HG02981 (cell line): ENCODE data around the gene MPV17L2.
"Not testable (repeated sequence)": the region's sequence is repeated elsewhere in the genome, so short reads cannot be mapped to it uniquely, and the experiment has no call there.

ENCODE experiments used
- ATAC-seq: cut with Tn5 transposase; IDR thresholded peaks from one replicate; pipeline ENCODE4 v1.9.1; 2021; ENCODE audit warnings: mild to moderate bottlenecking, moderate library complexity; ENCODE audit not compliant: unreplicated experiment

Gene MPV17L2

DNA sequence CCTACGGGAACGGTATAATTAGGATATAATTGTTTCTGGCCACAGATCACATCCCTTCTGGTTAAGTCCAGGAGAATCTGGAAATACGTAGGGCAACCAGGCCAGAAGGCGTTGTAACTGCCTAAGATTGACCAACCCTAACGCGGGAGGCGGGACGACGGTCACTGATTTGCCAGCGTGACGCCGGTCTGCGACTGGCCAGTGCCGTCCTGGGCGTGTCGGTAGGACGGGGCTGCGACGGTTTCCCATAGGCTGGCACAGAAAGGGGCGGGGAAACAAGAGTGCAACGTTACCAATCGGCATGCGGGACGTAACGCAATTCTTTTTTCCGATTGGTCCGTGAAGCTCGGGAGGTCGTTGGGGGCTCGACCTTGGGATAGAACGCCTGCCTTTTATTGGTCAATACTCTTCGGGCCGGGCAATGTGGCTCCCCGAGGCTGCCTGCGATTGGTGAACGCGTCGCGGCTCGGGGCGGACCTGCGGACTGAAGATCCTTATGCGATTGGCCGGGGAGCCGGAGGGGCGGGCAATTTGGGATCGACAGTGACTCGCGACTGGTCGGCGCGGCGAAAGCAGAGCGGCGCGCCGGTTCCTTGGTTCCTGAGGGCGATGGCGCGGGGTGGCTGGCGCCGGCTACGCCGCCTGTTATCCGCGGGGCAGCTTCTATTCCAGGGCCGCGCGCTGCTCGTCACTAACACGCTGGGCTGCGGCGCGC is at the start of gene MPV17L2:
TSS of gene MPV17L2 (plus strand) at position 546 of the 715 bp plus-strand sequence. CDS start at position 610, 64 bp downstream.
- peak; percentile 82 for ATAC-seq

DNA sequence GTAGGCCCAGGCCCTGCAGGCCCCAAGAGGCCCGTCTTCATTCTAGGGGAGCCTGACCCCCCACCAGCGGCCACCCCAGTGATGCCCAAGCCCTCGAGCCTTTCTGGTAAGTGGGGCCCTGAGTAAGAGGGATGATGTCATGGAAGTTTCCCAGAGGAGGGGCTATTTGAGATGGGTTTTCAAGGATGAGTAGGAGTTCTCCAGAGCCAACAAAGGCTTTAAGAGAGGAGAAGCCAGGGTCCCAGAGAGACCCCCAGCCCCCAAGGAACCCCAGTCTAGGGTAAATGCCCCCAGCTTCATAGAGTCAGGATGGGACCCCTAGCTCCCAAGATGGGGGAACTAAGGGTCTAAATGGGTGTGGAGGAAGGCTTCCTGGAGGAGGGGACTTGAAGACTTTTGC is 49.1 kb upstream of the MPV17L2 start:
- ATAC-seq: no peak

DNA sequence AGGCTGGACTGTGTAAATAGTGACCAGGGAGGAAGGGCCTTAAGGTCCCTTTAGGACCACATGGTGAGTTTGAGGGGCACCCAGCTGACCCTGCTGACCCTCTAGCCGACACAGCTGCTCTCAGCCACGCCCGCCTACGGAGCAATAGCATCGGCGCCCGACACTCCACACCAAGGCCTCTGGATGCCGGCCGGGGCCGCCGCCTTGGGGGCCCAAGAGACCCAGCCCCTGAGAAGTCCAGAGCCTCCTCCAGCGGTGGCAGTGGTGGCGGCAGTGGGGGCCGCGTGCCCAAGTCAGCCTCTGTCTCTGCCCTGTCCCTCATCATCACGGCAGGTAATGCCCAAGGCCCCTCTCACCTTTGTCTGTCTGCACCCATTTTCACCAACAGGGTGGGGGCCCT is 48.7 kb upstream of the MPV17L2 start:
- ATAC-seq: no peak

DNA sequence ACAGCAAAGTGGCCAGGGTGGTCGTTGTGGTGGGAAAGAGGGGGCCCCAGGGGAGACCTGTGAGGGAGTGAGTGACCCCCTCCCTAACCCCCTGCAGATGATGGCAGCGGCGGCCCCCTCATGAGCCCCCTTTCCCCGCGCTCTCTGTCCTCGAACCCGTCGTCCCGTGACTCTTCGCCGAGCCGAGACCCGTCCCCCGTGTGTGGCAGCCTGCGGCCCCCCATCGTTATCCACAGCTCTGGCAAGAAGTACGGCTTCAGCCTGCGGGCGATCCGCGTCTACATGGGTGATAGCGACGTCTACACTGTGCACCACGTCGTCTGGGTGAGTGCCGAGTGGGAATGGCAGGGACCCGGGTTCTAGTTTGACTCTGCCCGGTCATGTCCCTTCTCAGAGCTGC is 48.1 kb upstream of the MPV17L2 start:
- ATAC-seq: no peak

DNA sequence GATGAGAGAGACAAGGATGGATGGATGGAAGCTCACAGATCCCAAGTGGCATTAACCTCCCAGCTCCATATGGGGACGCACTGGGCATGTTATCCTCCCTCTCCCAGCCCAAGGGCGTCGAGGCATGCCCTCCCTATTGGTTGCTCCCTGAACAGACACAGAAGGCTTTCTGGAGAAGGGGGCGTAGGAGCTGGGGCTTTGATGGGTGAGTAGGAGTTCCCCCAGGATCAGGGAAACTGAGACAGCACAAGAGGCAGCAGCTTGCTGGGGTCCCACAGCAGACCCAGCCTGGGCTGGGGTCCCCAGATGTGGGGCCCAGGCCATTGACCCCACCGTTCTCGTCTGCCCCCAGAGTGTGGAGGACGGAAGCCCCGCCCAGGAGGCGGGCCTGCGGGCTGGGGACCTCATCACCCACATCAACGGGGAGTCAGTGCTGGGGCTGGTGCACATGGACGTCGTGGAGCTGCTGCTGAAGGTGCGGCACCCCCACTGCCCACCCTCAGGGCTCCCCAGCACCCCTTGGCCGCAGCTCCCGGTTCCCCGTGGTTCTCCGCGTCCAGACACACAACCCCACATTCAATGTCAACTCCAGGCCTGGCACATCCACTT is 47.5 kb upstream of the MPV17L2 start:
- no peak for ATAC-seq

GRCh38 chr19:18147396-18147795 is 45.6 kb upstream of the MPV17L2 start:
- ATAC-seq: no peak

GRCh38 chr19:18149596-18149975 is 43.4 kb upstream of the MPV17L2 start:
- no peak for ATAC-seq

GRCh38 chr19:18150776-18151624 is 42.0 kb upstream of the MPV17L2 start:
- no peak for ATAC-seq

GRCh38 chr19:18152442-18152816 is 40.6 kb upstream of the MPV17L2 start:
- peak; percentile 65 for ATAC-seq

- peak; percentile 56 for ATAC-seq
These were observed 40.0 kb upstream of the MPV17L2 start, which contains the start of gene PIK3R2 for GRCh38 chr19:18152817-18153555. Gene PIK3R2 (plus strand): TSS chr19:18153163. CDS start chr19:18155880, 2,717 bp downstream.

- ATAC-seq: no peak
These were observed 39.4 kb upstream of the MPV17L2 start for GRCh38 chr19:18153556-18154134.

GRCh38 chr19:18155095-18156087 is 37.6 kb upstream of the MPV17L2 start:
- ATAC-seq: no peak

- ATAC-seq: no peak
These were observed 36.8 kb upstream of the MPV17L2 start for GRCh38 chr19:18156268-18156667.

GRCh38 chr19:18156841-18157464 is 36.1 kb upstream of the MPV17L2 start:
- ATAC-seq: no peak

DNA sequence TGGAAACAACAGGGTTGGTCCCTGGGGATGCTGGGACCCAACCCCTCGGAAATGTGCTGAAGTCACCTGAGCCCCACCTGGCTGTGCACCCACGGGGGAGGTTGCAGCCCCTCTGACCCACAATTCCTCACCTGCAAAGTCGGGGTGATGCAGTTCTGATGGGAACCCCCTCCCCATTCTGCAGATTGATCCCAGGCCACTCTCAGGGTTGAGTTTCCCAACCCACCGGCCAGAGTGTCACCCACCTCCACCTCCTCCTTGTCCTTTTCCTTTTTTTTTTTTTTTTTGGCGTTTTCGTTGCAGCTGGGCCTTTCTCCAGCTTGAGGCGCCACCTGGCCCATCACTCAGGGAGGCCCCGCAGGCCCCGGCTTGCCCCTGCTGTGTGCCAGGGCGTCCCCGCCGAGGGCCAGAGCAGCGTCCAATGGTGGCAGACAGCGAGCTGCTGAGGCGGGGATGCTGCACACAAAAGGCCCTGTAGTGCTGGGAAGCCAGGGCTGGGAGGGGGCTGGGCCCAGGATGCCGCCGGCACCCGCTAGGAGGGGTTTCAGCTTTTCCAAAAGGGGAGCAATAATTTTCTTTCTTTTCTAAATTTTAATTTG is 35.5 kb upstream of the MPV17L2 start:
- no peak for ATAC-seq

- no peak for ATAC-seq
These were observed 34.6 kb upstream of the MPV17L2 start for GRCh38 chr19:18158467-18158866.

- not testable (repeated sequence) for ATAC-seq
These were observed 33.9 kb upstream of the MPV17L2 start for GRCh38 chr19:18159059-18159616.

- ATAC-seq: no peak
These were observed 33.2 kb upstream of the MPV17L2 start for GRCh38 chr19:18159810-18160209.
